Measurements from ENCODE around the gene S100P.

The S100P gene

GRCh38 chr4:6668391-6668790 is 25.3 kb upstream of the S100P start:
- TF ChIP-seq YY1 (IDR thresholded peaks at IDR 0.05; ENCODE audit: low read depth), result 0 out of 2 replicates have a peak, but pooled peaks have one; percentile 49
- TF ChIP-seq RAD21 (IDR thresholded peaks at IDR 0.05; ENCODE audit: low read depth), result no peak
- TF ChIP-seq TAF1 (IDR thresholded peaks at IDR 0.05; ENCODE audit: low read depth), result no peak
- TF ChIP-seq EP300 (IDR thresholded peaks at IDR 0.05; ENCODE audit: borderline replicate concordance), result peak; percentile 60; the same call in 1 of the 2 replicates
- TF ChIP-seq CREB1 (IDR thresholded peaks at IDR 0.05; ENCODE audit: low read depth), result no peak
- TF ChIP-seq ZBTB7A (IDR thresholded peaks at IDR 0.05; ENCODE audit: low read depth), result no peak
- peak; percentile 61 for TF ChIP-seq TEAD4 (IDR thresholded peaks at IDR 0.05)
- peak; percentile 72 for TF ChIP-seq TCF12 (IDR thresholded peaks at IDR 0.05; ENCODE audit: low read depth)
- TF ChIP-seq EGR1 (IDR thresholded peaks at IDR 0.05), result no peak
- TF ChIP-seq, protein P1, sequence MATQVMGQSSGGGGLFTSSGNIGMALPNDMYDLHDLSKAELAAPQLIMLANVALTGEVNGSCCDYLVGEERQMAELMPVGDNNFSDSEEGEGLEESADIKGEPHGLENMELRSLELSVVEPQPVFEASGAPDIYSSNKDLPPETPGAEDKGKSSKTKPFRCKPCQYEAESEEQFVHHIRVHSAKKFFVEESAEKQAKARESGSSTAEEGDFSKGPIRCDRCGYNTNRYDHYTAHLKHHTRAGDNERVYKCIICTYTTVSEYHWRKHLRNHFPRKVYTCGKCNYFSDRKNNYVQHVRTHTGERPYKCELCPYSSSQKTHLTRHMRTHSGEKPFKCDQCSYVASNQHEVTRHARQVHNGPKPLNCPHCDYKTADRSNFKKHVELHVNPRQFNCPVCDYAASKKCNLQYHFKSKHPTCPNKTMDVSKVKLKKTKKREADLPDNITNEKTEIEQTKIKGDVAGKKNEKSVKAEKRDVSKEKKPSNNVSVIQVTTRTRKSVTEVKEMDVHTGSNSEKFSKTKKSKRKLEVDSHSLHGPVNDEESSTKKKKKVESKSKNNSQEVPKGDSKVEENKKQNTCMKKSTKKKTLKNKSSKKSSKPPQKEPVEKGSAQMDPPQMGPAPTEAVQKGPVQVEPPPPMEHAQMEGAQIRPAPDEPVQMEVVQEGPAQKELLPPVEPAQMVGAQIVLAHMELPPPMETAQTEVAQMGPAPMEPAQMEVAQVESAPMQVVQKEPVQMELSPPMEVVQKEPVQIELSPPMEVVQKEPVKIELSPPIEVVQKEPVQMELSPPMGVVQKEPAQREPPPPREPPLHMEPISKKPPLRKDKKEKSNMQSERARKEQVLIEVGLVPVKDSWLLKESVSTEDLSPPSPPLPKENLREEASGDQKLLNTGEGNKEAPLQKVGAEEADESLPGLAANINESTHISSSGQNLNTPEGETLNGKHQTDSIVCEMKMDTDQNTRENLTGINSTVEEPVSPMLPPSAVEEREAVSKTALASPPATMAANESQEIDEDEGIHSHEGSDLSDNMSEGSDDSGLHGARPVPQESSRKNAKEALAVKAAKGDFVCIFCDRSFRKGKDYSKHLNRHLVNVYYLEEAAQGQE (IDR thresholded peaks at IDR 0.05; ENCODE audit: low read depth), result no peak
- TF ChIP-seq USF1 (IDR thresholded peaks at IDR 0.05), result no peak
- TF ChIP-seq CEBPB (IDR thresholded peaks at IDR 0.05), result no peak
- TF ChIP-seq MAX (IDR thresholded peaks at IDR 0.05), result no peak; the same call in 1 of the 2 replicates
- TF ChIP-seq FOXM1 (IDR thresholded peaks at IDR 0.05; ENCODE audit: borderline replicate concordance, low read depth), result peak; percentile 52; the same call in 1 of the 2 replicates
- TF ChIP-seq NFIC (IDR thresholded peaks at IDR 0.05), result no peak; the same call in 1 of the 2 replicates

DNA sequence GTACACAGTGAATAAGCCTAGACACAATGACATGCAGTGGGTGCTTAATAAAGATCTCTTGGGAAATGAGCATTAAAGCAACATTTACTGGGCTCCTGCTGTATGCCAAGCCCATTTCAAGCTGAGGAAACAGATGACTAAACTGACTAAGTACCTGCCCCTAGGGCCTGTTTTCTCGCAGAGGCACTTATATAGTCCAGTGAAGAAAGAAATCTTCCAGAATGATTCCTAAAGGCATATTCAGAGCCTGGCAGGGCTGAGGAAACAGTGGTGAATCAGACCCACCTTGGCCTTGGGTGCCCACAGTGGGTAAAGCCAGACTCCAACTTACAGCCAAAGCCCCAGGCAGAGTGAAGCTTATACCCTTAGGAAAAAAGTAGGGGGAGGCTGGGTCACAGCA is 22.0 kb upstream of the S100P start:
- TF ChIP-seq EGR1 (IDR thresholded peaks at IDR 0.05), result no peak
- no peak for TF ChIP-seq MAX (IDR thresholded peaks at IDR 0.05)
- TF ChIP-seq ZBTB7A (IDR thresholded peaks at IDR 0.05; ENCODE audit: low read depth), result no peak
- TF ChIP-seq CREB1 (IDR thresholded peaks at IDR 0.05; ENCODE audit: low read depth), result no peak
- no peak for TF ChIP-seq TAF1 (IDR thresholded peaks at IDR 0.05; ENCODE audit: low read depth)
- TF ChIP-seq YY1 (IDR thresholded peaks at IDR 0.05; ENCODE audit: low read depth), result no peak
- no peak for TF ChIP-seq USF1 (IDR thresholded peaks at IDR 0.05)
- no peak for TF ChIP-seq CEBPB (IDR thresholded peaks at IDR 0.05)
- no peak for TF ChIP-seq NFIC (IDR thresholded peaks at IDR 0.05)
- TF ChIP-seq TCF12 (IDR thresholded peaks at IDR 0.05; ENCODE audit: low read depth), result no peak
- TF ChIP-seq EP300 (IDR thresholded peaks at IDR 0.05; ENCODE audit: borderline replicate concordance), result no peak
- no peak for TF ChIP-seq FOXM1 (IDR thresholded peaks at IDR 0.05; ENCODE audit: borderline replicate concordance, low read depth)
- TF ChIP-seq RAD21 (IDR thresholded peaks at IDR 0.05; ENCODE audit: low read depth), result no peak
- TF ChIP-seq, protein P1 (IDR thresholded peaks at IDR 0.05; ENCODE audit: low read depth), result no peak

- TF ChIP-seq FOXM1 (IDR thresholded peaks at IDR 0.05; ENCODE audit: borderline replicate concordance, low read depth), result no peak
Observed at GRCh38 chr4:6672131-6672530, 21.5 kb upstream of the S100P start.

DNA sequence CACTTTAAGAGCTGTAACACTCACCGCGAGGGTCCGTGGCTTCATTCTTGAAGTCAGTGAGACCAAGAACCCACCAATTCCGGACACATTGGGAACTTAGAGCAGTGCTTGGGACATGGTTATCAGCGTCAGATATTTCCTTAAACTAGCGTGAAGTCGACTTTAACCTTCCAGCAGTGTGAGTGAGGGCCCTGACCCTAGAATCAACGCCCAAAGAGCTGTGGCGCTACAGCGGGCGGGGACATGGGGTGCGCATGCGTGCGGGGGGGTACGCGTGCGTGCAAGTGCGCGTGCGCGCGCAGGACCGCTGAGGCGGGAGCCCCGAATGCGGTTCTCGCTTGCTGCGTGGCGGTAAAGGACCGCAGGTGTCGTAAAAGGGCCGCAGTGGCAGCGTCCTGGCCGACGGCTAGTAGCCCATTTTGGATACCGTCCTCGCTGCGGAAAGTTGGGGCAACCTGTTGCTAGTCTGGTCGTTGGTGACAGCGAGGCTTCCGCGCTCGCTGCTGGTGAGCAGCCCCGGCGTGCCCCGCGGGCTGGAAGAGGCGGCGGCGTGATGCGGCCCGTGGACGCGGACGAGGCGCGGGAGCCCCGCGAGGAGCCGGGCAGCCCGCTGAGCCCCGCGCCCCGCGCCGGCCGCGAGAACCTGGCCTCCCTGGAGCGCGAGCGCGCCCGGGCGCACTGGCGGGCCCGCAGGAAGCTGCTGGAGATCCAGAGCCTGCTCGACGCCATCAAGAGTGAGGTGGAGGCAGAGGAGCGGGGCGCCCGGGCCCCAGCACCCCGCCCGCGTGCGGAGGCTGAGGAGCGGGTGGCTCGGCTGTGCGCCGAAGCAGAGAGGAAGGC is 19.8 kb upstream of the S100P start:
- TF ChIP-seq ZBTB7A (IDR thresholded peaks at IDR 0.05; ENCODE audit: low read depth) (no peak), FOXM1 (IDR thresholded peaks at IDR 0.05; ENCODE audit: borderline replicate concordance, low read depth) (no peak), NFIC (IDR thresholded peaks at IDR 0.05) (peak; percentile 37; the same call in 1 of the 2 replicates), USF1 (IDR thresholded peaks at IDR 0.05) (no peak; the same call in 1 of the 2 replicates), TEAD4 (IDR thresholded peaks at IDR 0.05) (peak; percentile 34), RAD21 (IDR thresholded peaks at IDR 0.05; ENCODE audit: low read depth) (no peak), TCF12 (IDR thresholded peaks at IDR 0.05; ENCODE audit: low read depth) (peak; percentile 35; the same call in 1 of the 2 replicates), MAX (IDR thresholded peaks at IDR 0.05) (peak; percentile 97), EP300 (IDR thresholded peaks at IDR 0.05; ENCODE audit: borderline replicate concordance) (no peak), CREB1 (IDR thresholded peaks at IDR 0.05; ENCODE audit: low read depth) (peak; percentile 21; the same call in 1 of the 2 replicates), TAF1 (IDR thresholded peaks at IDR 0.05; ENCODE audit: low read depth) (peak; percentile 78), YY1 (IDR thresholded peaks at IDR 0.05; ENCODE audit: low read depth) (peak; percentile 87)
- TF ChIP-seq, protein P1 (IDR thresholded peaks at IDR 0.05; ENCODE audit: low read depth), result no peak

Data from Ishikawa (cell line).